GM18909 (cell line): Measurements from ENCODE around the gene PSMB5.

Experiments
- ATAC-seq: cut with Tn5 transposase; IDR thresholded peaks from one replicate; pipeline ENCODE4 v1.9.1; 2021; ENCODE audit warnings: mild to moderate bottlenecking; ENCODE audit not compliant: unreplicated experiment, poor library complexity

The PSMB5 gene

DNA sequence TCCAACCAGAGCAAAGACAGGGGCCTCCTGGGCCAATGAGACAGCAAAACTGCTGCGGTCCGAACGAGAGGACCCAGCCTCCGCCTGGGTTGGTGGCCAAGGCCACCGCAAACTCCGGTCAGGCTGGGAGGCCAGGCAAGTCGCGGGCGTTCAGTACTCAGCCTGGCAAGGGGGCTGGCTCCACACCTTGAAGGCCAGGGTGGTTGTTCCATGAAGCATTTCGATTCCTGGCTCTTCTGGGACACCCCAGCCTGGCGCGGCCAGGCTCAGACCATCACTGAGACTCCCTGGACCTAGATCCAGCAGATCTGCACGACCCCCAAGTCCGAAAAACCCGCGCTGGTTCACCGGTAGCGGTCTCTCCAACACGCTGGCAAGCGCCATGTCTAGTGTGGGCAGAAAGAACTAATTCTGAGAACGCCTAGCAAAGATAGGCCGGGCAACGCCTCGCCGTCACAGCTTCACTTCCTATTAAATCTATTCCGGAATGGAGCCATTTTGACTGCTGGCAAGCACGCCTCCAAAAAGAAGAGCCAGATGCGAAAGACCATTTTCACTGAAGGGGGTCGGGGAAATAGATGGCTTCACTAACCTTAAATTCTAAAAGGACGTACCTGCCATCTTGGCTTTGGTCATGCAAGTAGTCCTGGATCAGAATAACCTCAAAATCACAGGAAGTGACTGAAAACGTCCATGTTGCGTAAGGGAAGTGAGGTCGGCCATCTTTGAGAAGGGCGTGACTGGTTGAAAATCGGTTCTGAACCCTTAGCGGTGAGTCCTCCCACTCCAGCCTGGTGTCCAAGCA, at the start of gene PSMB5:
PSMB5 (minus strand) TSS at position 403 of the 805 bp plus-strand sequence; CDS start at position 384, 19 bp downstream.
- ATAC-seq: peak; percentile 94

GRCh38 chr14:23080474-23080873, 45.8 kb upstream of the PSMB5 start:
- no peak for ATAC-seq

GRCh38 chr14:23079716-23080115, 45.0 kb upstream of the PSMB5 start:
- ATAC-seq: no peak

- ATAC-seq: no peak
Observed at GRCh38 chr14:23078692-23079116, 44.0 kb upstream of the PSMB5 start.

- ATAC-seq: no peak
Observed at GRCh38 chr14:23077962-23078361, 43.3 kb upstream of the PSMB5 start.

DNA sequence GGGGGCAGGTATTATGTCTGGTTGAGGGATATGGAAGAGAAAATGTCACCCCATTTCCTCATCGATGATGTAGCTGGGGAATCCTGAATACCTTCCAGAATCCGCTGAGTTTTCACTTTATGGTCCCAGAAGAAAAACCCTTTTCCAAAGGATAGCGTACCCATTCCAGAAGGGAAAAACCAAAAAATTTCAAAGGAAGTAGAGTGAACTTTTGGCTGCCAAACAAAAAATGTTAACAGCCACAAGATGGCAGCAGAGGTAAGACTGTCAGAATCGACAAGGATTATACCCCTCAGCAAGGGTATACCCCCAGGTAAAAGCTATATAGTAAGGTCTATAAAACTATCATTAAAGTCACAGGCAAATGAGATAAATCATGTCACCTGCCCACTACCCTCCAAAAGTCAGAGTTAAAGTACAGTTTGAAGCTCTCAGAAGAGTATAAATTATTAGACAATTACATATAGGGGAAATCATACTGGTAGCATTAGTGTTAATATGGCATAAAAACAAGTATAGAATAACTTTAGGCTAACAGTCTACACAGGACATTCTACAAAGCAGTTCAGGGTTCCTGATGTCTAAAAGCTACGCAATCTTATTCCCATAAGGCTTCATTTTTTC, 42.2 kb upstream of the PSMB5 start:
- no peak for ATAC-seq

DNA sequence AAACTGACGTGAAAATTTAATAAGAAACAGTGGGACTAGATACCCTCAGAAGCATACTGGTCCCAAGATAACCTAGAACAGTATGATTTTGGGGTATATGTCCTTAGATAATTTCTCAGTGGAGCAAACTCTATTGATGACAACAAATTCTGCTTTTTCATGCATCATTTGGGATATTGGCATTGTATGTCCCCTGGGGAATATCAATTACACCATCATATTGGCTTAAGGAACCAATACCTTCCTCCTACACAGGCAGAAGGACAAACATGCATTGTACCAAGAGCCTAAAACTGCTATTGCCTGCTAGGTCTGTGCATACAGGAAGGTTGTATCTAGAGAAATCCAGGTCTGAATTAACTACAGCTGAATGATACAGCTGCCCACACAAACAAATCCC, 40.2 kb upstream of the PSMB5 start:
- ATAC-seq: no peak

GRCh38 chr14:23071921-23072539, 37.3 kb upstream of the PSMB5 start:
- ATAC-seq: no peak

DNA sequence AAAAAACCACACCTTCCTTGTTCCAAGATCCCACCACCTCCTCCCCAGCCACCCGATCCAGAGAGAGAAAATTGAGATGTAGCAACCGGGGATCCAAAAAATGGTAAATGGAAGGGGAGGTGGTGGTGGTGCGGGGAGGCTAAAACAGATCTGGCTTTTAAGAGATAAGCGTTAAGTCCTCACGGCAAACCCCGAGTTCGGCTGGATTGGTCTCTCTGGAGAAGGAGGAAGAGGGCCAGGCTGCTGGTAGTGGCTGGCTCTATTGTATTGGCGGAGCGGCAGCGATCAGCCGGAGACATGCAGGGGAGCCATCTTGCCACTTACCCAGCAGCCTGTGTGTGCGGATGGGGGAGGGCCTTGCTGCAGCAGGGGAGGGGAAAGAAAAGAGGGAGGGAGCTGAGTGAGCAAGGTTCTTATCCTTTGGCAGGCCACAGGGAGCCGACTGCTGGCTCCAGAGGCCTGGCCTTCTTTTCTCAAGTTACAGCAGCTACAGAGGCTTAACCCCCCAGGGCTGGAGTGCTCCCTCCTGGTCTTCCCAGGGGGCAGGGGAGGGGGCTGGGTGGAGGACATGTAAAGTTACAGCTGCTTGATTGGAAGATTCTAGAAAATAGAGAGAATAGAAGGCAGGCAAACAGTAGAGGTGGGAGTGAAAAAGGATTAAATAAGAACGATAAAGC, 36.7 kb upstream of the PSMB5 start:
- ATAC-seq: peak; percentile 84

DNA sequence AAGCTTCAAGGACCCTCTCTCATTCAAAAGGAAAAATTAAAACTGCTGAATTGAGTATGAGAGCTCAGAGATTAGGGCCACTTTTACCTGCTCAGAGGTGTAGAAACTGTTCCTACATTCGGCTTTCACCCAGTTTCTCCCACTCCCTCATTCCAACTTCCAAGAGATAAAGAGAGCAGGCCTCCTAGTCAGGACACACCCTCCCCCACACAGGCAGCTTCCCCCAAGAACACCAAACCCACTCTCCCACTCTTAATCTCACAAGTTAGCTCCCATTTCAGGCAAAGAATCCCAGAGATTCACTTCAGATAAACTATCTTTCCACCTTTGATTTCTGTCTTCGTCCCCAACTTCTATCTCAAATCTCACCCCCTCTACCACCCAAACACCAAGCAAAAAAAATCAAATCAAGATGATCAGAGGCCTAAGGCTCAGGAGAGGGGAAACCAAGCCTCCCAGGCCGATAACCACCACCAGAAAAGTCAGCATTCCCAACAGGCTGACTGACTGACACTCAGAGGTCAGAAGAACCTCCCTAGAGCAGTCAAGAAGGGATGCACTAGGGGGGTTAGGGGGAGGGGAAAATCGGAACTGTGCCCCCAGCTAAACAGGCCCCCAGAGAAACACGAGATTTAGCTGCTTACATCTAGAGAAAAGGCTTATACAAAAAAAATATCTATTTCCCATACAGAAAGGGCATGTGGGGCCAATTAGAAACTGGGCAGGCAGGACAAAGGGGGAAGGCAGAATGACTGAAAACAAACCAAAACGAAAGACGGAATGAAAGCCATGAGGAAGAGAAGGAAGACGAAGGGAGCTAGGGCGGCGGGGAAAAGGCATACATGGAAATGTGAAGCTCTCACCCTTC, 35.8 kb upstream of the PSMB5 start:
- ATAC-seq: no peak

DNA sequence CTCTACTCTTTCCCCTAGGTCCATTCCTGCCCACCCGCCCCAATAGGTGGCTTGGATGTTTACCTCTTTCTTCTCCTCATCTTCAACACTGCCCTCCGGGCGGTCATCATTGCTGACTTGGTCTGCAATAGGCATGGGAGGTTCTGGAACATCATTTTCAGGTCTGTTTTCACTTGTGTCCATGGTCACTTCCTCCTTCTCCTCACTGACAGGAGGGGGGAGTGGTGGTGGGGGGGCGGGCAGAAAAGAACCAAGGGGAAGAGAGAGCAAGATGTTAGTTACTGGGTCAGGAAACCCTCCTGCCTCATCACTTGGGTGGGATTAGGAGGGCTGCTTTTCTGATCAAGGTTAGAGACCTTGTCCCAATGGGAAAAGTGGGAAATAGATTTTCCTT, 34.7 kb upstream of the PSMB5 start:
- no peak for ATAC-seq

- peak; percentile 68 for ATAC-seq
Observed at GRCh38 chr14:23068789-23069412, 34.2 kb upstream of the PSMB5 start.

- no peak for ATAC-seq
Observed at GRCh38 chr14:23067847-23068788, 33.4 kb upstream of the PSMB5 start.

DNA sequence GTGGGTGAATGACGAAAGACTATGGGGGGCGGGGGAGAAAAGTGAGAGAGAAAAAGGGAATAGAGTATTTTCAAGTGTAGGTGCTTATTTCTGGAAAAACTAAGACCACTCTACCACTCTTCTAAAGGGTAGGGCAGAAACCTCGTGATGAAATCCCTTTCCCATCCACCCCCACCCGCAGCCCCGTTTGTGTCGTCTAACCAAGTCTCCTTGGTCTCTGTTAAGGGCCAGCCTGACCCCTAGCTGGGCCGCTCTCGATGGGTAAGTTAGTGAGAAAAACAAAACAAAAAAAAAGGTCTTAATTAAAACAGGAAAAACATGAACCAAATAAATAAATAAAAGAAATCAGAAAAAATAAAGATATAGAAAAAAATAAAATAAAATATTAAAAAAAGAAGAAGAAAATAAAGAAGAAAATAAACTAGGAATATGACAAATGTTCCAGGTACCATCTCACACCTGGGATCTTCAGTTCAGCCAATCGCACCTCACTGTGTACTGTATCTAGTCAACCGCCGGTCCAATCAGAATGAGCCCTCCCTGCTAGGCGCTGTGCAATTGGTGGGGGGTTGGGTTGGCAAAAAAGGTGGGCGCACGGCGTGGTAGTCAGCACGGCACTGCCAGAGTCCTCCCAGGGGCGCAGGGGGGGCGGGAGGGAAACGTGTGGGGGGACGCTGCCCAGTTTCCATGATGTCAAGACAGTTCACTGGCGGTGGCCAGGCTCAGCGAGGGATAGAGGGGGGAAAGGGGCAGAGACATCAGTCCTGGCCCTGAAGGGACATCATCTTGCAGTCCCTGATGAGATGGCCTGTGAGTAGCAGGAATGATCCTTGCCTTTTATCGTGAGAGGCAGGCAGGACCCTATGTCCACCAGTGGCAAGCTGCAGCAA, 32.4 kb upstream of the PSMB5 start:
- no peak for ATAC-seq

GRCh38 chr14:23066368-23066767, 31.7 kb upstream of the PSMB5 start:
- no peak for ATAC-seq

- no peak for ATAC-seq
Observed at GRCh38 chr14:23063601-23064000, 28.9 kb upstream of the PSMB5 start.

DNA sequence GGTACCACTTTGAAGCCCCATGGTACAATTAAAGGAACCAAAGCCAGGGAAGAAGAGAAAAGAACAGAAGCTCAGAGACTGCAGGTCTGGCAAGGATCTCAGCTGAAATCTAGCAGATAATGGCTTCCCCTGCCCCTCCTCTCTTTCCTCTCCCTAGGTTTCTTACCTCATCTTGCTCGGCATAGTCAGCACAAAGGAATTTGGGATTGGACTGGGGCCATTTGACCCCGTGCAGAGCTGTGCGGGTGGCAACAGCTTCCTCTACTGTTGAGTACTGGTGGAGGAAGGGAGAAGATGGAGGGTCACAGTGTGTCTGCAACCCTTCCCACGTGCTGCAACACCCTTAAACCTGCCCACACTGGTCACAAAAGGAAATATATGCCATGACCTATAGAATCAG, 27.3 kb upstream of the PSMB5 start:
- ATAC-seq: no peak
